ENCODE measurements around the gene CTNNA2.
A peak's percentile ranks its signal among the peaks of the same experiment; 100 is the strongest.

CTNNA2 gene

GRCh38 chr2:80022018-80022417 lies 509.2 kb downstream of the CTNNA2 start:
- ATAC-seq, result no peak

GRCh38 chr2:80026040-80026729 lies 513.3 kb downstream of the CTNNA2 start:
- no peak for TF ChIP-seq ZNF565 (CRISPR knock-in tag; conservative IDR thresholded peaks at IDR 0.05; ENCODE audit: low read depth)
- no peak for TF ChIP-seq ZNF8 (CRISPR knock-in tag; IDR thresholded peaks at IDR 0.05)
- TF ChIP-seq, protein P1, sequence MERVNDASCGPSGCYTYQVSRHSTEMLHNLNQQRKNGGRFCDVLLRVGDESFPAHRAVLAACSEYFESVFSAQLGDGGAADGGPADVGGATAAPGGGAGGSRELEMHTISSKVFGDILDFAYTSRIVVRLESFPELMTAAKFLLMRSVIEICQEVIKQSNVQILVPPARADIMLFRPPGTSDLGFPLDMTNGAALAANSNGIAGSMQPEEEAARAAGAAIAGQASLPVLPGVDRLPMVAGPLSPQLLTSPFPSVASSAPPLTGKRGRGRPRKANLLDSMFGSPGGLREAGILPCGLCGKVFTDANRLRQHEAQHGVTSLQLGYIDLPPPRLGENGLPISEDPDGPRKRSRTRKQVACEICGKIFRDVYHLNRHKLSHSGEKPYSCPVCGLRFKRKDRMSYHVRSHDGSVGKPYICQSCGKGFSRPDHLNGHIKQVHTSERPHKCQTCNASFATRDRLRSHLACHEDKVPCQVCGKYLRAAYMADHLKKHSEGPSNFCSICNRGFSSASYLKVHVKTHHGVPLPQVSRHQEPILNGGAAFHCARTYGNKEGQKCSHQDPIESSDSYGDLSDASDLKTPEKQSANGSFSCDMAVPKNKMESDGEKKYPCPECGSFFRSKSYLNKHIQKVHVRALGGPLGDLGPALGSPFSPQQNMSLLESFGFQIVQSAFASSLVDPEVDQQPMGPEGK (CRISPR knock-in tag; IDR thresholded peaks at IDR 0.05; ENCODE audit: borderline replicate concordance), result no peak
- TF ChIP-seq, protein P2, sequence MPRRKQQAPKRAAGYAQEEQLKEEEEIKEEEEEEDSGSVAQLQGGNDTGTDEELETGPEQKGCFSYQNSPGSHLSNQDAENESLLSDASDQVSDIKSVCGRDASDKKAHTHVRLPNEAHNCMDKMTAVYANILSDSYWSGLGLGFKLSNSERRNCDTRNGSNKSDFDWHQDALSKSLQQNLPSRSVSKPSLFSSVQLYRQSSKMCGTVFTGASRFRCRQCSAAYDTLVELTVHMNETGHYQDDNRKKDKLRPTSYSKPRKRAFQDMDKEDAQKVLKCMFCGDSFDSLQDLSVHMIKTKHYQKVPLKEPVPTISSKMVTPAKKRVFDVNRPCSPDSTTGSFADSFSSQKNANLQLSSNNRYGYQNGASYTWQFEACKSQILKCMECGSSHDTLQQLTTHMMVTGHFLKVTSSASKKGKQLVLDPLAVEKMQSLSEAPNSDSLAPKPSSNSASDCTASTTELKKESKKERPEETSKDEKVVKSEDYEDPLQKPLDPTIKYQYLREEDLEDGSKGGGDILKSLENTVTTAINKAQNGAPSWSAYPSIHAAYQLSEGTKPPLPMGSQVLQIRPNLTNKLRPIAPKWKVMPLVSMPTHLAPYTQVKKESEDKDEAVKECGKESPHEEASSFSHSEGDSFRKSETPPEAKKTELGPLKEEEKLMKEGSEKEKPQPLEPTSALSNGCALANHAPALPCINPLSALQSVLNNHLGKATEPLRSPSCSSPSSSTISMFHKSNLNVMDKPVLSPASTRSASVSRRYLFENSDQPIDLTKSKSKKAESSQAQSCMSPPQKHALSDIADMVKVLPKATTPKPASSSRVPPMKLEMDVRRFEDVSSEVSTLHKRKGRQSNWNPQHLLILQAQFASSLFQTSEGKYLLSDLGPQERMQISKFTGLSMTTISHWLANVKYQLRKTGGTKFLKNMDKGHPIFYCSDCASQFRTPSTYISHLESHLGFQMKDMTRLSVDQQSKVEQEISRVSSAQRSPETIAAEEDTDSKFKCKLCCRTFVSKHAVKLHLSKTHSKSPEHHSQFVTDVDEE (CRISPR knock-in tag; IDR thresholded peaks at IDR 0.05), result no peak
- TF ChIP-seq TCF4 (CRISPR knock-in tag; IDR thresholded peaks at IDR 0.05; ENCODE audit: borderline replicate concordance), result no peak
- no peak for TF ChIP-seq RARB (CRISPR knock-in tag; IDR thresholded peaks at IDR 0.05)
- ATAC-seq, result peak; percentile 64

More at GRCh38 chr2:80022018-80022417, 509.2 kb downstream of the CTNNA2 start:
- TF ChIP-seq SNAI2 (CRISPR knock-in tag; IDR thresholded peaks at IDR 0.05) (no peak), POU6F1 (CRISPR knock-in tag; IDR thresholded peaks at IDR 0.05; ENCODE audit: borderline replicate concordance, low read depth) (no peak), CSDC2 (CRISPR knock-in tag; IDR thresholded peaks at IDR 0.05) (no peak), CREB5 (CRISPR knock-in tag; IDR thresholded peaks at IDR 0.05; ENCODE audit: low read depth) (no peak), ZFP30 (CRISPR knock-in tag; IDR thresholded peaks at IDR 0.05) (no peak), RARB (CRISPR knock-in tag; IDR thresholded peaks at IDR 0.05) (no peak), OSR1 (CRISPR knock-in tag; IDR thresholded peaks at IDR 0.05) (no peak), PPARA (CRISPR knock-in tag; IDR thresholded peaks at IDR 0.05; ENCODE audit: borderline replicate concordance) (no peak)
- TF ChIP-seq, protein P2 (CRISPR knock-in tag; IDR thresholded peaks at IDR 0.05), result no peak
- TF ChIP-seq, protein P3, sequence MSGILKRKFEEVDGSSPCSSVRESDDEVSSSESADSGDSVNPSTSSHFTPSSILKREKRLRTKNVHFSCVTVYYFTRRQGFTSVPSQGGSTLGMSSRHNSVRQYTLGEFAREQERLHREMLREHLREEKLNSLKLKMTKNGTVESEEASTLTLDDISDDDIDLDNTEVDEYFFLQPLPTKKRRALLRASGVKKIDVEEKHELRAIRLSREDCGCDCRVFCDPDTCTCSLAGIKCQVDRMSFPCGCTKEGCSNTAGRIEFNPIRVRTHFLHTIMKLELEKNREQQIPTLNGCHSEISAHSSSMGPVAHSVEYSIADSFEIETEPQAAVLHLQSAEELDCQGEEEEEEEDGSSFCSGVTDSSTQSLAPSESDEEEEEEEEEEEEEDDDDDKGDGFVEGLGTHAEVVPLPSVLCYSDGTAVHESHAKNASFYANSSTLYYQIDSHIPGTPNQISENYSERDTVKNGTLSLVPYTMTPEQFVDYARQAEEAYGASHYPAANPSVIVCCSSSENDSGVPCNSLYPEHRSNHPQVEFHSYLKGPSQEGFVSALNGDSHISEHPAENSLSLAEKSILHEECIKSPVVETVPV (CRISPR knock-in tag; IDR thresholded peaks at IDR 0.05), result no peak

- no peak for TF ChIP-seq OSR1 (CRISPR knock-in tag; IDR thresholded peaks at IDR 0.05)
- TF ChIP-seq TCF4 (CRISPR knock-in tag; IDR thresholded peaks at IDR 0.05; ENCODE audit: borderline replicate concordance), result no peak
- TF ChIP-seq CSDC2 (CRISPR knock-in tag; IDR thresholded peaks at IDR 0.05), result no peak
- TF ChIP-seq, protein P3 (CRISPR knock-in tag; IDR thresholded peaks at IDR 0.05), result no peak
- no peak for TF ChIP-seq ZFP30 (CRISPR knock-in tag; IDR thresholded peaks at IDR 0.05)
- no peak for TF ChIP-seq TOX (CRISPR knock-in tag; IDR thresholded peaks at IDR 0.05; ENCODE audit: borderline replicate concordance)
- no peak for TF ChIP-seq ZFP3 (CRISPR knock-in tag; IDR thresholded peaks at IDR 0.05)
- TF ChIP-seq ESRRG (CRISPR knock-in tag; IDR thresholded peaks at IDR 0.05), result no peak
- TF ChIP-seq CREB5 (CRISPR knock-in tag; IDR thresholded peaks at IDR 0.05; ENCODE audit: low read depth), result no peak
- no peak for TF ChIP-seq ZNF565 (CRISPR knock-in tag; conservative IDR thresholded peaks at IDR 0.05; ENCODE audit: low read depth)
- no peak for TF ChIP-seq ZC3H10 (CRISPR knock-in tag; IDR thresholded peaks at IDR 0.05)
- no peak for TF ChIP-seq ZNF70 (CRISPR knock-in tag; IDR thresholded peaks at IDR 0.05)
- no peak for ATAC-seq
Observed at GRCh38 chr2:80028051-80028450, 515.2 kb downstream of the CTNNA2 start.
